Sciatic nerve (tissue), 2 donors: ENCODE results near the gene CFAP97D2. TPM values are rescaled to one million over a fixed set of nuclear protein-coding genes. Genes with fewer than 3 reads are reported as not detected.
"Not testable (repeated sequence)": the region's sequence is repeated elsewhere in the genome, so short reads cannot be mapped to it uniquely, and the experiment has no call there.

Experiments
- ATAC-seq: fragments of 200-7000 bp; cut with Tn5 transposase; one replicate; pipeline ENCODE4 v1.9.1; 2020; ENCODE audit warnings: mild to moderate bottlenecking, moderate library complexity
- DNase-seq: peaks from one replicate; pipeline ENCODE4 v3.0.0-alpha.2; 2020; ENCODE audit warnings: low spot score
- intact Hi-C: fragments of 100-400 bp; cut with DNase I; formaldehyde crosslinking; loops from one replicate; pipeline ENCODE4 v1.14.2; 2022
- total RNA-seq: library from RNA; stranded (reverse); fragmentation: NEBNext Ultra II Directional; extraction: Animal tissue kit (Norgen Biotek cat#: 25700); gene quantifications from one replicate; pipeline ENCODE4 v1.2.1, GENCODE V29; 2021
- donor health status: DM: no; HTN: no; CAD: no.
- donor health status: DM: no; HTN: no; CAD: no.

CFAP97D2 gene
- total RNA-seq, 1 donor from 2014 or later: not detected

GRCh38 chr13:114177245-114178010 is 1.6 kb upstream of the CFAP97D2 start:
- intact Hi-C loops: no loop called here
- no peak for DNase-seq
- no peak for ATAC-seq

GRCh38 chr13:114185182-114185971 is 6.3 kb downstream of the CFAP97D2 start:
- no peak for DNase-seq
- intact Hi-C loops: no loop called here
- no peak for ATAC-seq

- no peak for ATAC-seq
- no peak for DNase-seq
- intact Hi-C loops: no loop called here
Measured at GRCh38 chr13:114194853-114195252, 15.8 kb downstream of the CFAP97D2 start.

- intact Hi-C loops: no loop called here
- ATAC-seq: no peak
- DNase-seq: no peak
Measured at GRCh38 chr13:114196629-114197028, 17.6 kb downstream of the CFAP97D2 start.

- DNase-seq (no peak), ATAC-seq (no peak)
- intact Hi-C loops: no loop called here
Measured at GRCh38 chr13:114198556-114198955, 19.5 kb downstream of the CFAP97D2 start.

GRCh38 chr13:114199526-114199925 is 20.5 kb downstream of the CFAP97D2 start:
- ATAC-seq, DNase-seq, intact Hi-C loops: not testable (repeated sequence)

GRCh38 chr13:114199954-114200353 is 20.9 kb downstream of the CFAP97D2 start:
- ATAC-seq (no peak), DNase-seq (no peak)
- intact Hi-C loops: no loop called here

GRCh38 chr13:114200399-114200911 is 21.4 kb downstream of the CFAP97D2 start:
- no peak for DNase-seq
- no peak for ATAC-seq
- intact Hi-C loops: no loop called here

- DNase-seq (no peak), ATAC-seq (no peak)
- intact Hi-C loops: no loop called here
Measured at GRCh38 chr13:114202581-114202980, 23.5 kb downstream of the CFAP97D2 start.

GRCh38 chr13:114203536-114203935 is 24.5 kb downstream of the CFAP97D2 start:
- no peak for ATAC-seq

GRCh38 chr13:114204894-114205293 is 25.8 kb downstream of the CFAP97D2 start:
- DNase-seq (no peak), ATAC-seq (no peak)
- intact Hi-C loops: no loop called here

More at GRCh38 chr13:114203536-114203935, 24.5 kb downstream of the CFAP97D2 start:
- no peak for DNase-seq
- intact Hi-C loops: no loop called here

GRCh38 chr13:114208134-114208533 is 29.1 kb downstream of the CFAP97D2 start:
- intact Hi-C loops: no loop called here

GRCh38 chr13:114211446-114212157 is 32.5 kb downstream of the CFAP97D2 start:
- intact Hi-C loops: no loop called here
- DNase-seq: no peak
- no peak for ATAC-seq

More at GRCh38 chr13:114208134-114208533, 29.1 kb downstream of the CFAP97D2 start:
- ATAC-seq (no peak), DNase-seq (no peak)

- no peak for ATAC-seq
- DNase-seq: no peak
- intact Hi-C loops: no loop called here
Measured at GRCh38 chr13:114212158-114212495, 33.1 kb downstream of the CFAP97D2 start.

GRCh38 chr13:114213980-114214379 is 34.9 kb downstream of the CFAP97D2 start:
- ATAC-seq: no peak
- DNase-seq: no peak
- intact Hi-C loops: no loop called here

GRCh38 chr13:114219392-114219791 is 40.3 kb downstream of the CFAP97D2 start:
- ATAC-seq (no peak), DNase-seq (no peak)
- intact Hi-C loops: no loop called here

GRCh38 chr13:114222461-114222968 is 43.5 kb downstream of the CFAP97D2 start:
- DNase-seq (no peak), ATAC-seq (peak; percentile 44)
- intact Hi-C loops: no loop called here

- no peak for DNase-seq
- intact Hi-C loops: loop anchor here (2.0 kb wide), 1 partner anchor 271 kb away; no protein-coding TSS in a partner anchor
- ATAC-seq: no peak
Measured at GRCh38 chr13:114224201-114224600, 45.1 kb downstream of the CFAP97D2 start.

- ATAC-seq (no peak), DNase-seq (no peak)
- intact Hi-C loops: loop anchor here (2.0 kb wide), 1 partner anchor 273 kb away; no protein-coding TSS in a partner anchor
Measured at GRCh38 chr13:114225610-114226009, 46.6 kb downstream of the CFAP97D2 start.
